Hepatic stellate cell (primary cell): ENCODE results near the gene EARS2.
A peak's percentile ranks its signal among the peaks of the same experiment; 100 is the strongest.
"Not testable (repeated sequence)": the region's sequence is repeated elsewhere in the genome, so short reads cannot be mapped to it uniquely, and the experiment has no call there.

Source experiments
- DNase-seq: peaks from one replicate; pipeline ENCODE4 v3.0.0; 2011; ENCODE audit warnings: low spot score

EARS2 gene

GRCh38 chr16:23527961-23528643 lies 29.0 kb downstream of the EARS2 start:
- no peak for DNase-seq

- no peak for DNase-seq
Measured at GRCh38 chr16:23524886-23525285, 32.3 kb downstream of the EARS2 start.

GRCh38 chr16:23523876-23524385 lies 33.2 kb downstream of the EARS2 start:
- DNase-seq: no peak

- DNase-seq: no peak
Measured at GRCh38 chr16:23523321-23523720, 33.8 kb downstream of the EARS2 start.

GRCh38 chr16:23521965-23522364 lies 35.2 kb downstream of the EARS2 start:
- DNase-seq: no peak

- DNase-seq: no peak
Measured at GRCh38 chr16:23521037-23521743, 36.0 kb downstream of the EARS2 start.

GRCh38 chr16:23520500-23520899 lies 36.6 kb downstream of the EARS2 start:
- DNase-seq: no peak

- DNase-seq: no peak
Measured at GRCh38 chr16:23519282-23519681, 37.9 kb downstream of the EARS2 start.

GRCh38 chr16:23518435-23518891 lies 38.7 kb downstream of the EARS2 start:
- no peak for DNase-seq

- DNase-seq: no peak
Measured at GRCh38 chr16:23516366-23517137, 40.6 kb downstream of the EARS2 start.

- DNase-seq: no peak
Measured at GRCh38 chr16:23515881-23516280, 41.3 kb downstream of the EARS2 start.

GRCh38 chr16:23514381-23515152 lies 42.6 kb downstream of the EARS2 start:
- DNase-seq: no peak

- DNase-seq: no peak
Measured at GRCh38 chr16:23512168-23512695, 44.9 kb downstream of the EARS2 start.

- DNase-seq: no peak
Measured at GRCh38 chr16:23511731-23512130, 45.4 kb downstream of the EARS2 start.

GRCh38 chr16:23510915-23511270 lies 46.3 kb downstream of the EARS2 start:
- DNase-seq: not testable (repeated sequence)

- DNase-seq: peak; percentile 90
Measured at GRCh38 chr16:23510164-23510914, 46.8 kb downstream of the EARS2 start, which contains the start of gene GGA2. Gene GGA2 (minus strand): TSS chr16:23510494. CDS start chr16:23510411, 83 bp downstream.

- DNase-seq: peak; percentile 52
Measured at GRCh38 chr16:23509782-23510163, 47.4 kb downstream of the EARS2 start.

GRCh38 chr16:23509441-23509754 lies 47.8 kb downstream of the EARS2 start:
- no peak for DNase-seq

- no peak for DNase-seq
Measured at GRCh38 chr16:23508589-23509440, 48.3 kb downstream of the EARS2 start.

GRCh38 chr16:23506606-23506994 lies 50.5 kb downstream of the EARS2 start:
- DNase-seq: no peak
